Upper lobe of left lung (tissue), 4 donors: ENCODE results near the gene CEP128.

Source experiments
- CTCF ChIP-seq, 6 experiments: fragments of 450-650 bp in 4 of 6; fragments of 200-600 bp in 2 of 6; sonication (generic) in 2 of 6; IDR thresholded peaks; one replicate each; pipeline ENCODE4 v1.5.1; 2016 to 2019; ENCODE audit warnings: antibody characterized with exemption in 6 of 6
- EP300 ChIP-seq, 4 donors: sonication (generic); formaldehyde crosslinking; IDR thresholded peaks; one replicate each; pipeline ENCODE4 v1.5.1; 2017; ENCODE audit warnings: antibody characterized with exemption in 4 of 4, control low read depth in 2 of 4
- POLR2AphosphoS5 ChIP-seq, 2 donors: sonication (generic); formaldehyde crosslinking; IDR thresholded peaks; one replicate each; pipeline ENCODE4 v1.5.1; 2017; ENCODE audit warnings: antibody characterized with exemption in 2 of 2

GRCh38 chr14:80714474-80714873 is 227.1 kb downstream of the CEP128 start:
- no peak for TF ChIP-seq POLR2AphosphoS5 (IDR thresholded peaks at IDR 0.05)
- TF ChIP-seq CTCF (IDR thresholded peaks at IDR 0.05): no peak
- TF ChIP-seq EP300 (IDR thresholded peaks at IDR 0.05): no peak
